ENCODE measurements around the gene NKD2. TPM values are rescaled to one million over a fixed set of nuclear protein-coding genes. Genes with fewer than 3 reads are reported as not detected.

Gene NKD2
- total and polyA plus RNA-seq, 2 of the 4 experiments (the other 2 are of a cell fraction) = not detected

- peak overlapping the region; percentile 32 for H2AFZ ChIP-seq (replicated peaks; ENCODE audit: low read length, poor library complexity)
- no peaks in the 10 kb centered on the region for H3K79me1 ChIP-seq (ENCODE audit: low read depth in 1 of 2, low read length in 2 of 2)
- H3K9ac ChIP-seq (ENCODE audit: low read depth, low read length) = no peak overlapping the region
- dilution Hi-C loops (cut with HindIII; ENCODE audit: low sequenced_read_pairs, unreplicated experiment) (no loop called here), in situ Hi-C loops (cut with MboI; ENCODE audit: low sequenced_read_pairs) (no loop called here), intact Hi-C loops (cut with micrococcal nuclease) (no loop called here)
- no TSS peak for BruUV-seq (replicated peaks)
- TF ChIP-seq RCOR1 (IDR thresholded peaks at IDR 0.05; ENCODE audit: insufficient replicate concordance, low read length) (no peak), USF2 (IDR thresholded peaks at IDR 0.05; ENCODE audit: low read depth, low read length) (no peak), ELK1 (IDR thresholded peaks at IDR 0.05; ENCODE audit: borderline replicate concordance, low read depth, low read length) (no peak), CEBPB (IDR thresholded peaks at IDR 0.05; ENCODE audit: low read depth, low read length) (no peak), MAFK (IDR thresholded peaks at IDR 0.05; ENCODE audit: low read depth, low read length) (no peak), FOS (IDR thresholded peaks at IDR 0.05; ENCODE audit: low read depth, low read length) (no peak), SMC3 (IDR thresholded peaks at IDR 0.05; ENCODE audit: low read depth, low read length) (no peak), POLR2A (IDR thresholded peaks at IDR 0.05; ENCODE audit: low read depth, low read length) (no peak), CTCF (conservative IDR thresholded peaks at IDR 0.05; ENCODE audit: low read depth, low read length) (no peak), RAD21 (IDR thresholded peaks at IDR 0.05; ENCODE audit: low read length) (no peak), BHLHE40 (IDR thresholded peaks at IDR 0.05; ENCODE audit: low read depth, low read length) (no peak), RFX5 (IDR thresholded peaks at IDR 0.05; ENCODE audit: low read depth, low read length) (no peak), MXI1 (IDR thresholded peaks at IDR 0.05; ENCODE audit: borderline replicate concordance, low read depth, low read length) (no peak), CHD1 (IDR thresholded peaks at IDR 0.05; ENCODE audit: low read depth, low read length) (no peak), MAZ (IDR thresholded peaks at IDR 0.05; ENCODE audit: borderline replicate concordance, low read depth, low read length) (no peak), NFE2L2 (IDR thresholded peaks at IDR 0.05; ENCODE audit: low read depth, low read length) (no peak)
- H3K23ac ChIP-seq (ENCODE audit: low read depth, low read length) = no peak overlapping the region
- no peak overlapping the region for H4K8ac ChIP-seq (ENCODE audit: low read depth in 2 of 2, low read length in 2 of 2)
- H2BK120ac ChIP-seq (ENCODE audit: low read depth, low read length) = no peak overlapping the region
- ChIA-PET CTCF (no interaction called here), POLR2A (ENCODE audit: unreplicated experiment) (no interaction called here)
- H3K56ac ChIP-seq (ENCODE audit: extremely low read depth, insufficient read depth, low read length) = no peak overlapping the region
- no peak overlapping the region for H3K4me3 ChIP-seq (ENCODE audit: insufficient read depth, low read depth, low read length)
- DNase-seq = no peak
- peaks cover 24% of the 10 kb centered on the region for H3K36me3 ChIP-seq (ENCODE audit: control insufficient read depth, insufficient read depth, low read length)
- H3K27ac ChIP-seq (ENCODE audit: insufficient read depth, low read length) = no peak overlapping the region
- WGBS, 2 experiments (ENCODE audit: extremely low coverage in 2 of 2, insufficient read length in 1 of 2) = 90% methylated on average over 41 of the region's 49 CpGs; no CpG with 5 or more reads in 1 of the 2 experiments
- H3K9me1 ChIP-seq (ENCODE audit: insufficient read depth, low read length) = no peaks in the 10 kb centered on the region
- no peak overlapping the region for H2BK20ac ChIP-seq (ENCODE audit: low read depth, low read length)
- H3K14ac ChIP-seq (replicated peaks; ENCODE audit: low read depth, low read length) = no peak overlapping the region
- no peak overlapping the region for H3K18ac ChIP-seq (ENCODE audit: low read depth, low read length)
- H4K20me1 ChIP-seq (ENCODE audit: insufficient read depth, low read length) = no peaks in the 10 kb centered on the region
- no peaks in the 10 kb centered on the region for H3K27me3 ChIP-seq (ENCODE audit: control insufficient read depth, insufficient read depth, low read length)
- no peak overlapping the region for H2AK5ac ChIP-seq (ENCODE audit: low read depth, low read length)
- H3K9me3 ChIP-seq (ENCODE audit: control insufficient read depth, insufficient read depth, low read length) = no peaks in the 10 kb centered on the region
- no peak for ATAC-seq (ENCODE audit: low read depth)
- H3K4me1 ChIP-seq (ENCODE audit: control insufficient read depth, insufficient read depth, low read length) = no peaks in the 10 kb centered on the region
- no peak overlapping the region for H4K91ac ChIP-seq (ENCODE audit: insufficient read depth, low read depth, low read length)
- H2AK9ac ChIP-seq (replicated peaks; ENCODE audit: low read depth, low read length, poor library complexity) = no peak overlapping the region
- H2BK5ac ChIP-seq (ENCODE audit: low read depth, low read length, poor library complexity, severe bottlenecking) = no peak overlapping the region
- H3K4me2 ChIP-seq (ENCODE audit: low read depth, low read length) = no peak overlapping the region
- H2BK15ac ChIP-seq (ENCODE audit: low read depth, low read length) = no peak overlapping the region
- H4K5ac ChIP-seq (ENCODE audit: low read depth, low read length) = no peak overlapping the region
- no peak overlapping the region for H3K4ac ChIP-seq (ENCODE audit: low read depth, low read length)
These were observed 56.0 kb downstream of the NKD2 start for GRCh38 chr5:1064383-1065142.

Data from IMR-90 (cell line).